Measurements from ENCODE around the gene TEX13D.

TEX13D gene

DNA sequence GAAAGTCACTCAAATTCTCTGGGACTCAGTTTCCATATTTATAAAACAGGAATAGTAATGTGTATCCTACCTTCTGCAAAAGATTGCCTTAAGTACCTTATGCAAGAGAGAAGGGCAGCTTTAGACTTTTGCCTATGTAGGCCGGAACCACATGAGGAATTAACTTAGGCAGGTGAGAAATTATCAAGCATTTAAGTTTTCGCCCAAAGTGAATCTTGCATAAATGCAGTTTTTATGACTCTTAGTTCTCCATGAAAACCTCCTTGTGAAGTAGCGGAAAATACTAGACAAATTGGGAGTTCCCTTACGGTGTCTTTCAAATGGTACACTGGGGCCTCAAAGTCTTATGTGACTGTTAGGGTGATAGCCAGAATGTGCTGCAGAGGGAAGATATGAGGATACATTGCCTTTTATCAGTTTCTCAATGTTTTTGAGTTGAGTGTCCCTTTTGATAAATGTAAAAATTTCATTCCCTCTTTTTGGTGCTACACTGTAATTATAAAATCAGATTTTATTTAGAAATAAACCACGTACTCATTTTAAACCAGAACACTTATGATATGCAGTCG is 16.5 kb downstream of the TEX13D start:
- no peak for DNase-seq

DNA sequence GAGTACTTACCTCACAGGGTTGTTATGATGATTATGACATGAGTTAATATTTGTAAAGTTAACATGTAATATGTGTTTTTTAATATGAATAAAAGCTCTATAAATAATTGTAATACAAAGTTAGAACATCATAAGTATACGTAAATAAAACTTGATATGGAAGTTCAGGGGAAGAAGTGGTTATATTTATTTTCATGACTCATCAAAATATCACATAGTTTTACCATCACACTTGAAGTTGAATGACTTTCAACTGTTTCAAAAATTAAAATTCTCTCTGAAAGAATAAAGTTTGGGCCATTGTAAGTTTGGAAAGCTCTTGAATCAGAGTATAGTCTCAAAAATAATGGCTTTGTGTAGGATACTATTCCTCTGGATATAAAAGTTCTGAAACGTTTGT is 22.2 kb downstream of the TEX13D start:
- no peak for DNase-seq

DNA sequence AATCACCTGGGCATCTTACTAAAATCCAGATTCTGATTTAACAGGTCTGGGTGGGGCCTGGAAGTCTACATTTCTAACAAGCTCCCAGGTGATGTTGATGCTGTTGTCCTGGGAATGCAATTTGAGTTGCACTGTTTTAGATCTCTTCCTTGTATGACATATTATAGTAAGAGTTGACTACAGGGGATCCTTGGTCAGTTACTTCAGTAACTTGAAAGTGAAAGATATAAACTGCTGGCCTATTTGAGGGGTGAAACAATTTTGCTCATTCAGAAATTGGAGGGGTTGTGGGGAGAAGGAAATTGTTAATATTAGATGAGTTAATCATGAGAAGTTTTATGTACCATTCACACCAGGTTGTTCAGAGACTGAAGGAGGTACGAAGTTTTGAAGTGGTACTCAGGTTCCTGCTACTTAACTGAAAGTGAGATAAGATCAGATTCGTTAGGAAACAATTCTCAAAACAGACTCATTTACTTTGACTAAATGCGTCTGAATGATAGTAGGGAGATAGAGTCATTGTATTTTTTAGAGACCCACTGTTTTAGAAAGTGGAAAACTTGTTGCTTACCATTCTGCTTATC is 26.4 kb downstream of the TEX13D start:
- no peak for DNase-seq

DNA sequence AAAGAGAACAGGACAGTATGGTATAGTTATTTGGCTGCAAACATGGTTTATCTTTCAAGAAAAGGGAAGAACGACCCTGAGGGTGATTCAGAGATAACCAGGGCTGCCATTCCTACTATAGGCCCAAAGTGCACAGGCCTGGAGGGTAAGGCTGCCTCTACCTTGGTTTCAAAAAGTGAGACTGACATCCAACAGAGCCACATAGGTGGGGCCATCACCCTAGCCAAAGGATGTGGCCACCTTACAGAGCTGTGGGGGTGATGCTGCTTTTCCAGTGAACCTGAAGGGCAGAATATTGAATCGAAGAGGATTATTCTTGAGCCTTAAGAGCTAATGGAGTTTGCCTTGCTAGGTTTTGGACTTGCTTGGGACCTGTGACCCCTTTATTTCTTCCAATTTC is 29.6 kb downstream of the TEX13D start:
- DNase-seq: no peak

DNA sequence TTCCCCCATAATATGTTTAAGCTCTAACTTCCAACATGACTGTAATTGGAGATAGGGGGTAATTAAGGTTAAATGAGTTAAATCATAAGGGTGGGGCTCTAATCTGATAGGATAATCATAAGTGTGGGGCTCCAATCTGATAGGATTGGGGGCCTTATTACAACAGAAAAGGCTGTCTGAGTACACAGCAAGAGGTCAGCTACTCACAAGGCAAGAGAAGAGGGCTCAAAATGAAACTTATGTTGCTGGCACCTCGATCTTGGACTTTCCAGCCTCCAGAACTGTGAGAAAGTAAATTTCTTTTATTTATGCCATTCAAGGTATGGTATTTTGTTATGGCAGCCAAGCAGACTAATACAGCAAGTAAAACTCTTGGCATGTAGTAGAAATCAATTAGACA is 30.3 kb downstream of the TEX13D start:
- no peak for DNase-seq

DNA sequence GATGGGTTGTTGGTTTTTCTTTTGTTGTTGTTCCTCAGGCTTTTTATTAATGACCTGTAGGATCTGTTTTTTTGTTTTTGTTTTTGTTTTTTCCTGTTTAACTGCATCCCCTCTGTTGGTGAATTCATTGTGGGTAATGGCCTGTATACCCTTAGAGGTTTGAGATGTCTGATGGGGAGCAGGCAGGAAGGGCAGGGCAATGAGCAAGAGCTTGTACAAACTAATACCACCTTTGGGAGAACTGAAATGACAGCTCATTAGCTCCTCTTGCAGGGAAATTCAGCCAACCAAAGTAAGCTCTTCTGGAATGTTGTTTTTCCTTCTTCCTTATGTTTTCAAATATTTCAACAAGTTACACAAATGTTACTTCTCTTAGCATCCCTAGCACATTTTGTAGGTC is 37.3 kb downstream of the TEX13D start:
- DNase-seq: no peak

DNA sequence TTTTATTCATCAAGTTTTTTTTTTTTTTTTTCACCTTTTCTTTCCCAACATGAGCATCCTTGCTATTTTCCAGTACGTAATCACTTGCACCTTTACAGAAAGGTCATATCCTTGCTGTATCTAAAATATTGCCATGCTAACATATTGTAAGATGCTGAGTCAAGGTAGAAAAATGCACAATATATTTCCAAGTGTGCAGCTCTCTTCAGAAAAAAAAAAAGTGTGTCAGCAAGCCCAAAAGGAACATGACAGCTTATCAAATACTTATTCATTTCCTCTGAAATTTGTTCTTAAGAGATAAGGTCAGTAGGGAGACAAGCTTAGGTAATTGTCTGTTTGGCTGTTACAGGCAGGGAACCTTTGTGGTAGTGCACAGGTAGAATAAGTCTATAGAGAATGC is 40.9 kb downstream of the TEX13D start:
- DNase-seq: no peak

DNA sequence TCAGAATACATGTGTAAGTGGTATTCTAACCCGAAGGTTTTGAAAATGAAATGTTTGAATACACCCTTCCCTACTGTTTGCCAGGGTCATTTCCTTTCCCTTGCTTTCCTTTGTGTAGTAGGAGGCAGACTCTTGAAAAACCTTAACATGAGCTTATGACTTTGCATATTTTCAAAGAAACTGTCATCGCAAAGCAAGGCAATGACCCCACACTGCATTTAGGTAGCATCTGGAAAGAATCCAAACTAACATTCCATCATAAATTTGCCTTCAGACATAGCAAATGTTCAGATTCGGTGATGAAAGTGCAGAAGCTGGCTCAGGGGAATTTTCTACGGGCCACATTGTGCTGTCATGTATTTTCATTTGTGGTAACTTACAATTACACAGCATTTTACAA is 46.2 kb downstream of the TEX13D start:
- DNase-seq: no peak

DNA sequence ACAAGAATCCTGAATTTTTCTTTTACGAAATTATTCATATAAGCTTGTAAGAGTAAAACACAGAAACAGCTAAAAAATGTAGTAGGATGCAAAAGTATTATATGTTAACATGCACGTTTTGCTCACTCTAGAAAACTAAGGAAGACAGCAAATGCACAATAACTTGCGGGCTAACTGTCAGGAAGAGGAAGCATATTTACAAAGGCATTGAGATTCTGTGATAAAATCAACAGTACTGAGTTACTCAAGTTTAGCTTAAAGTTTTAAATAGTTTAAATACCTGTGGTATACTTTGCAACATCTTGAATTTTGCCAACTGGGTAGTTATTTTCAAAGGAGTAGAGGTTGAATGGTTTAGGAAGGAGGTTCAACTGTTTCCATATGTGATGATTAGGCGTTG is 50.9 kb downstream of the TEX13D start:
- no peak for DNase-seq

DNA sequence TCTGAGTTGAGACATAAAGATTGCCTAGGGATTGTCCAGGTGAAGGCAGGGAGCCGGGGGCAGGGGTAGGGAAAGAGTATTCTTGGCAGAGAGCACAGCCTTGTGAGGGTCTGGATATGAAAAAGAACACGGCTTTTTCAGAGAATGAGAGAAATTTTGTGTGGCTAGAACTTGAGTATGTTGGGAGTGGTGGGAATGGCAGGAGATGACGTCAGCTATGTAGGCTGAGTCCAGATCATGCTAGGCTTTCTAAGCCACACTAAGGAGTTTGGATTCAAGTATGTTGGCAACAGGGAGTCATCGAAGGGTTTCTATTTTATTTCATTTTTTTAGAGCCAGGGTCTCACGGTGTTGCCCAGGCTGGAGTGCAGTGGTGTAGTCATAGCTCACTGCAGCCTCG is 53.9 kb downstream of the TEX13D start:
- no peak for DNase-seq

Measured in stimulated activated CD4-positive, alpha-beta T cell treated with anti-CD3 and anti-CD28 coated beads, Interleukin-2, amount 100 ng/mL, for 24 hours (primary cell).